Thoracic aorta (tissue), 2 donors: ENCODE results near the gene GLG1. TPM values are rescaled to one million over a fixed set of nuclear protein-coding genes. Genes with fewer than 3 reads are reported as not detected.

ENCODE experiments used
- ATAC-seq: fragments of 150-250 bp; one replicate; pipeline ENCODE4 v1.8.0; 2017; ENCODE audit warnings: low read depth; ENCODE audit not compliant: insufficient number of reproducible peaks, low FRiP score
- DNase-seq: peaks from one replicate; pipeline ENCODE4 v3.0.0-alpha.2; 2020; ENCODE audit warnings: low spot score
- H3K27ac ChIP-seq, 2 donors: fragments of 200-600 bp; sonication (generic); 1 replicate in 1 of 2; 2 replicates in 1 of 2; pipeline ENCODE4 v1.5.1; 2016; ENCODE audit warnings: mild to moderate bottlenecking in 2 of 2, moderate library complexity in 2 of 2
- H3K27me3 ChIP-seq: fragments of 200-600 bp; sonication (generic); replicated peaks from 2 replicates; pipeline ENCODE4 v1.6.0; 2016; ENCODE audit warnings: mild to moderate bottlenecking; ENCODE audit not compliant: insufficient read depth
- H3K36me3 ChIP-seq: fragments of 200-600 bp; sonication (generic); one replicate; pipeline ENCODE4 v1.5.1; 2016
- H3K4me1 ChIP-seq, 2 donors: fragments of 200-600 bp; sonication (generic); 1 replicate in 1 of 2; 2 replicates in 1 of 2; pipeline versions ENCODE4 v1.5.1 to v1.6.0; 2016; ENCODE audit warnings: low read depth in 2 of 2, mild to moderate bottlenecking in 1 of 2; ENCODE audit not compliant: control insufficient read depth in 1 of 2
- H3K4me3 ChIP-seq: fragments of 200-600 bp; sonication (generic); 2 replicates; pipeline ENCODE4 v1.5.1; 2016; ENCODE audit warnings: mild to moderate bottlenecking
- H3K9me3 ChIP-seq: fragments of 200-600 bp; sonication (generic); 2 replicates; pipeline ENCODE4 v1.5.1; 2016
- CTCF ChIP-seq: fragments of 200-600 bp; sonication (generic); IDR thresholded peaks from one replicate; pipeline ENCODE4 v1.5.1; 2019; ENCODE audit warnings: antibody characterized with exemption
- total RNA-seq, 2 donors: library from RNA; depleted of rRNA; stranded (reverse); fragments of >200 nt; gene quantifications; one replicate each; pipeline versions ENCODE4 v1.1.0 to v1.2.3, GENCODE V29; 2016

The GLG1 gene
- total RNA-seq, 2 donors from 2014 or later: 202 to 218 TPM

- ATAC-seq (no peak), DNase-seq (no peak)
- peaks cover 11% of the 10 kb centered on the region for H3K36me3 ChIP-seq
- no peak overlapping the region for H3K27ac ChIP-seq
- TF ChIP-seq CTCF: peak; percentile 29
- no peaks in the 10 kb centered on the region for H3K27me3 ChIP-seq
- no peak overlapping the region for H3K4me3 ChIP-seq
- no peaks in the 10 kb centered on the region for H3K9me3 ChIP-seq
- H3K4me1 ChIP-seq: peaks cover 0 to 12% of the 10 kb centered on the region in 2 donors
Observed at GRCh38 chr16:74650966-74651567, 44.2 kb upstream of the GLG1 start.

- no peak for TF ChIP-seq CTCF
- Histone ChIP-seq H3K27ac (no peak overlapping the region), H3K4me1 (peaks cover 0 to 12% of the 10 kb centered on the region in 2 donors), H3K36me3 (peaks cover 11% of the 10 kb centered on the region), H3K9me3 (no peaks in the 10 kb centered on the region), H3K4me3 (no peak overlapping the region), H3K27me3 (no peaks in the 10 kb centered on the region)
- no peak for DNase-seq
- no peak for ATAC-seq
Observed at GRCh38 chr16:74649839-74650504, 43.1 kb upstream of the GLG1 start.

- H3K36me3 ChIP-seq: peaks cover 19% of the 10 kb centered on the region
Observed at GRCh38 chr16:74641969-74642368, 35.1 kb upstream of the GLG1 start.

DNA sequence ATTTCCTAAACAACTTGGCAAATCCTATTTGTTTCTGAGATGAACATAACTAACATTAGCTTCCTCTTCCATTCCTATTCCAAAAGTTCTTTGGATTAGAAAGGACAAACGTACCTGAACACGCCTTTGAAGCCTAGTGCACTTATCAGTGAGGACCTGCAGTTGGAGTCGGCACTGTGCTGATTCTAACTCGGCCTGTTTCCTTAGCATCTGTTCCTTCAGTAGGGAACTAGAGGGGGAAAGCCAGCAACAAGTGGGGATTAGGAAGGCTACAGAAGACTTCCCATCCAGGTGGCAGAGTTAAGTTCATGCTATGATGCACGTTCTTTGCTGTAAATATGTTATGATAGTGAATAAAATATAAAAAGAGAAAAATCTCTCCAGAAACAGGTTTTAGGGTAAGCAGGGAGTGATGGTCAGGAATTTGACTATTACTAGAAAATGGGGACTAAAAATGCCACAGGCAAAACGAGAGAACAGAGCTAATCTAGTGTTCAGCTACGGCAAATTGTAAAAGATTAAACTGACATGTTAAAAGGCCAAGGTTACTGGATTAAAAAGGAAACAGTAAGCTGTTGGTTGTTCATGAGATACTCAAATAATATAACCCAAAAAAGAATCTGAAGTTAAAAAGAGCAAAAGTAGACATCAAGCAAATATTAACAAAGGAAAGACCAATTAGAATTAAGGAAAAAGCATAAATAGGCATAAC lies 31.0 kb upstream of the GLG1 start:
- Histone ChIP-seq H3K4me3 (no peak overlapping the region), H3K36me3 (peaks cover 21% of the 10 kb centered on the region), H3K27ac (no peak overlapping the region), H3K27me3 (no peaks in the 10 kb centered on the region), H3K9me3 (no peaks in the 10 kb centered on the region), H3K4me1 (no peaks in the 10 kb centered on the region)
- DNase-seq (no peak), ATAC-seq (no peak)
- no peak for TF ChIP-seq CTCF

More at GRCh38 chr16:74641969-74642368, 35.1 kb upstream of the GLG1 start:
- H3K27ac ChIP-seq: no peak overlapping the region
- H3K27me3 ChIP-seq: no peaks in the 10 kb centered on the region
- no peaks in the 10 kb centered on the region for H3K4me1 ChIP-seq
- H3K9me3 ChIP-seq: no peaks in the 10 kb centered on the region
- H3K4me3 ChIP-seq: no peak overlapping the region
- no peak for TF ChIP-seq CTCF
- no peak for ATAC-seq
- DNase-seq: no peak

DNA sequence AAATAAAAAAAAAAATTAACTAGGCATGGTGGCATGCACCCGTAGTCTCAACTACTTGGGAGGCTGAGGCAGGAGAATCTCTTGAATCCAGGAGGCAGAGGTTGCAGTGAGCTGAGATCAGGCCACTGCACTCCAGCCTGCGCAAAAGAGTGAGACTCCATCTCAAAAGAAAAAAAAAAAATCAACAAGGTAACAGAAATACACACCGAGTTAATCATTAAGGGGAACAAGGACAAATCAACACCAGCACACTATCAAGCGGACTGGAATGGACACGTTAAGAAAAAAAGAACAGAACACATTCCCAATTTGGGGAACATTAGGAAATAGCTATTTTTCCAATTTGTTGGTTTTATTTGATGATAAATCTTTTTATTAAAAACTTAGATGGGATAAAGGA lies 28.4 kb upstream of the GLG1 start:
- no peak for TF ChIP-seq CTCF
- ATAC-seq: no peak

More for the DNA sequence above, 28.4 kb upstream of the GLG1 start:
- Histone ChIP-seq H3K4me1 (no peaks in the 10 kb centered on the region), H3K4me3 (no peak overlapping the region), H3K27me3 (no peaks in the 10 kb centered on the region), H3K36me3 (peaks cover 34% of the 10 kb centered on the region), H3K9me3 (no peaks in the 10 kb centered on the region), H3K27ac (no peak overlapping the region)
- DNase-seq: no peak
